Endothelial cell of umbilical vein (primary cell): ENCODE measurements around the gene PWWP2A. TPM values are rescaled to one million over a fixed set of nuclear protein-coding genes. Genes with fewer than 3 reads are reported as not detected.

Experiments
- BruUV-seq: library from RNA; stranded (reverse); fragments of 400-500 nt; replicated peaks from 2 replicates; lab custom pipeline; 2021; lab: Mats Ljungman, UMichigan
- CTCF ChIA-PET: fragments of 300-600, 350-600 bp; sonication (Branson Sonifier 250); formaldehyde crosslinking; loops from one replicate; lab custom pipeline; 2021; ENCODE audit warnings: antibody characterized with exemption, inconsistent platforms; lab: Charles Lee
- POLR2A ChIA-PET: fragments of 300-600, 350-600 bp; sonication (Branson Sonifier 250); formaldehyde crosslinking; loops from one replicate; lab custom pipeline; 2021; ENCODE audit warnings: antibody characterized with exemption, inconsistent platforms; lab: Charles Lee
- DNase-seq: peaks from one replicate; pipeline ENCODE4 v3.0.0-alpha.2; 2011; ENCODE audit warnings: low read depth, low spot score
- FAIRE-seq: peaks from 2 replicates; lab custom pipeline; 2011; peaks lifted over from hg19 to GRCh38; lab: Jason Lieb, UNC
- H2AFZ ChIP-seq: 2 replicates; pipeline ENCODE4 v1.6.0; 2012; ENCODE audit warnings: low read depth, low read length, control low read depth, inconsistent platforms
- H3K27ac ChIP-seq: 2 replicates; pipeline ENCODE4 v1.5.1; 2011; ENCODE audit warnings: low read depth, mild to moderate bottlenecking, control low read depth, low read length, moderate library complexity; ENCODE audit not compliant: insufficient read depth
- H3K27me3 ChIP-seq, 2 experiments: 2 replicates each; pipeline versions ENCODE4 v1.6.0 to v1.6.1; 2011; ENCODE audit warnings: low read length in 2 of 2, mixed read lengths in 1 of 2; ENCODE audit not compliant: control insufficient read depth in 2 of 2, insufficient read depth in 2 of 2
- H3K36me3 ChIP-seq, 2 experiments: 2 replicates in 1 of 2; 3 replicates in 1 of 2; pipeline ENCODE4 v1.5.1; 2011; ENCODE audit warnings: low read length in 2 of 2, mild to moderate bottlenecking in 1 of 2, moderate library complexity in 1 of 2; ENCODE audit not compliant: control insufficient read depth in 2 of 2, insufficient read depth in 2 of 2; ENCODE audit errors: extremely low read depth in 1 of 2
- H3K4me1 ChIP-seq: 3 replicates; pipeline ENCODE4 v1.5.1; 2011; ENCODE audit warnings: mild to moderate bottlenecking, low read length; ENCODE audit not compliant: control insufficient read depth, insufficient read depth; ENCODE audit errors: extremely low read depth
- H3K4me2 ChIP-seq: 2 replicates; pipeline ENCODE4 v1.6.1; 2011; ENCODE audit warnings: low read length, control low read depth, mixed read lengths; ENCODE audit not compliant: insufficient read depth
- H3K4me3 ChIP-seq, 3 experiments: fragments of 200-600 bp in 1 of 3; sonication (generic), shearing (Covaris generic) in 1 of 3; replicated peaks in 1 of 3; 2 replicates each; pipeline ENCODE4 v1.5.1; 2011 to 2016; ENCODE audit warnings: control low read depth in 3 of 3, low read length in 3 of 3, mild to moderate bottlenecking in 2 of 3, inconsistent platforms in 1 of 3, low read depth in 1 of 3, moderate library complexity in 1 of 3; ENCODE audit not compliant: insufficient read depth in 1 of 3
- H3K79me2 ChIP-seq: 2 replicates; pipeline ENCODE4 v1.6.0; 2012; ENCODE audit warnings: low read length, inconsistent platforms; ENCODE audit not compliant: control insufficient read depth, insufficient read depth
- H3K9ac ChIP-seq: replicated peaks from 2 replicates; pipeline ENCODE3; 2011; ENCODE audit warnings: low read length, control low read depth; ENCODE audit not compliant: insufficient read depth; ENCODE audit errors: extremely low read depth
- H3K9me1 ChIP-seq: replicated peaks from 3 replicates; pipeline ENCODE4 v1.6.0; 2011; ENCODE audit warnings: mild to moderate bottlenecking, low read length; ENCODE audit not compliant: control insufficient read depth, insufficient read depth; ENCODE audit errors: extremely low read depth
- H3K9me3 ChIP-seq: replicated peaks from 2 replicates; pipeline ENCODE4 v1.5.1; 2012; ENCODE audit warnings: low read length, inconsistent platforms; ENCODE audit not compliant: control insufficient read depth, insufficient read depth
- H4K20me1 ChIP-seq: replicated peaks from 2 replicates; pipeline ENCODE3; 2011; ENCODE audit warnings: mild to moderate bottlenecking, low read length; ENCODE audit not compliant: control insufficient read depth, insufficient read depth; ENCODE audit errors: extremely low read depth
- CTCF ChIP-seq, 2 donors: IDR thresholded peaks; 1 replicate in 1 of 2; 2 replicates in 1 of 2; pipeline ENCODE4 v1.5.1; 2011; ENCODE audit warnings: low read length in 2 of 2, mild to moderate bottlenecking in 2 of 2, moderate library complexity in 2 of 2, control low read depth in 1 of 2, inconsistent platforms in 1 of 2, low read depth in 1 of 2; ENCODE audit not compliant: insufficient read depth in 1 of 2; ENCODE audit errors: extremely low read depth in 1 of 2
- EZH2 ChIP-seq: IDR thresholded peaks from 2 replicates; pipeline ENCODE4 v1.6.1; 2012; ENCODE audit warnings: borderline replicate concordance, low read depth, mild to moderate bottlenecking, moderate library complexity, low read length, inconsistent platforms; ENCODE audit not compliant: severe bottlenecking
- FOS ChIP-seq: IDR thresholded peaks from 2 replicates; pipeline ENCODE4 v1.6.1; 2011; ENCODE audit warnings: mild to moderate bottlenecking, low read length, moderate library complexity, borderline replicate concordance; ENCODE audit not compliant: insufficient read depth
- GATA2 ChIP-seq: IDR thresholded peaks from 2 replicates; pipeline ENCODE4 v1.7.0; 2011; ENCODE audit warnings: low read depth, mild to moderate bottlenecking, moderate library complexity, mixed read lengths, low read length; ENCODE audit not compliant: insufficient read length, insufficient read depth
- JUN ChIP-seq: IDR thresholded peaks from 2 replicates; pipeline ENCODE4 v1.6.1; 2011; ENCODE audit warnings: borderline replicate concordance, low read depth; ENCODE audit not compliant: insufficient read length, insufficient read depth
- MYC ChIP-seq: IDR thresholded peaks from one replicate; pipeline ENCODE4 v1.6.1; 2011; ENCODE audit warnings: mild to moderate bottlenecking, low read depth, low read length
- POLR2A ChIP-seq: IDR thresholded peaks from 2 replicates; pipeline ENCODE4 v1.6.1; 2012; ENCODE audit warnings: low read depth, mild to moderate bottlenecking, control low read depth, low read length
- POLR2AphosphoS5 ChIP-seq: IDR thresholded peaks from 2 replicates; pipeline ENCODE4 v1.6.1; 2012; ENCODE audit warnings: low read depth, mild to moderate bottlenecking, control low read depth, low read length, moderate library complexity; ENCODE audit not compliant: insufficient read depth
- dilution Hi-C: fragments of 300-500 bp; cut with MboI; formaldehyde crosslinking; loops from one replicate; pipeline ENCODE4 v1.15.0; 2019; ENCODE audit warnings: low sequenced_read_pairs; ENCODE audit not compliant: extremely low pct_ligation_motif_present
- intact Hi-C: fragments of 100-400 bp; cut with micrococcal nuclease; formaldehyde crosslinking; loops from one replicate; pipeline ENCODE4 v1.10.0; 2022
- polyA plus RNA-seq, 4 experiments: library from polyadenylated mRNA; depleted of rRNA in 3 of 4; stranded (reverse) in 3 of 4; unstranded in 1 of 4; fragments of >200 nt; gene quantifications; 2 replicates each; pipeline versions ENCODE4 v1.2.1 to v1.2.3, GENCODE V29; 2011 to 2012; ENCODE audit warnings: missing spikeins in 1 of 4
- total RNA-seq: library from RNA; stranded (reverse); gene quantifications from 2 replicates; pipeline ENCODE4 v1.2.3, GENCODE V29; 2021
- TF ChIP-seq, protein P1 (sequence below): IDR thresholded peaks from 2 replicates; pipeline ENCODE4 v1.6.1; 2011; ENCODE audit not compliant: insufficient read depth, insufficient read length

Gene PWWP2A
- total and polyA plus RNA-seq, 2 donors (not counting 3 experiments of a cell fraction or from before 2014, with no cell fraction given) = 4.6 to 19.3 TPM

- Histone ChIP-seq H3K79me2 (no peaks in the 10 kb centered on the region), H3K9me1 (no peaks in the 10 kb centered on the region), H3K9ac (no peak overlapping the region), H3K27me3 (no peaks in the 10 kb centered on the region), H3K36me3 (peaks cover 8 to 24% of the 10 kb centered on the region in 2 experiments), H3K4me3 (no peak overlapping the region), H4K20me1 (no peaks in the 10 kb centered on the region), H3K27ac (no peak overlapping the region), H3K4me2 (no peak overlapping the region), H2AFZ (no peak overlapping the region), H3K4me1 (no peaks in the 10 kb centered on the region), H3K9me3 (no peaks in the 10 kb centered on the region)
- FAIRE-seq = no peak
- DNase-seq = no peak
- dilution Hi-C loops (no loop called here), intact Hi-C loops (no loop called here)
- ChIA-PET CTCF (interaction anchor here (1.3 to 1.6 kb wide), 2 partner anchors 12 to 19 kb away, joined by 3 to 4 read pairs; no protein-coding TSS in a partner anchor), POLR2A (no interaction called here)
- TF ChIP-seq CTCF (IDR thresholded peaks at IDR 0.05; ENCODE audit: extremely low read depth in 1 of 2, insufficient read depth in 1 of 2, low read depth in 1 of 2, low read length in 2 of 2) (no peak), GATA2 (no peak), JUN (no peak), POLR2A (no peak), POLR2AphosphoS5 (no peak), EZH2 (no peak), FOS (no peak), MYC (no peak)
- TF ChIP-seq, protein P1, sequence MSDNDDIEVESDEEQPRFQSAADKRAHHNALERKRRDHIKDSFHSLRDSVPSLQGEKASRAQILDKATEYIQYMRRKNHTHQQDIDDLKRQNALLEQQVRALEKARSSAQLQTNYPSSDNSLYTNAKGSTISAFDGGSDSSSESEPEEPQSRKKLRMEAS = no peak
- no TSS peak for BruUV-seq
These were observed 57.5 kb downstream of the PWWP2A start for GRCh38 chr5:160061770-160062169.
